Natural killer cell (primary cell): ENCODE measurements around the gene BRK1. TPM values are rescaled to one million over a fixed set of nuclear protein-coding genes. Genes with fewer than 3 reads are reported as not detected.
"Not testable (repeated sequence)": the region's sequence is repeated elsewhere in the genome, so short reads cannot be mapped to it uniquely, and the experiment has no call there.

ENCODE experiments used
- ATAC-seq, 3 donors: fragments of 150-1000 bp in 2 of 3; fragments of 200-7000 bp in 1 of 3; cut with Tn5 transposase; 1 replicate in 1 of 3; 2 replicates in 2 of 3; pipeline ENCODE4 v1.10.0; 2021; ENCODE audit warnings: mild to moderate bottlenecking in 2 of 3, moderate library complexity in 2 of 3
- DNase-seq, 2 donors: peaks; one replicate each; pipeline versions ENCODE4 v3.0.0 to v3.0.0-alpha.2; 2013 to 2021; ENCODE audit warnings: mixed read lengths in 1 of 2
- H3K27ac ChIP-seq: one replicate; pipeline ENCODE4 v1.5.1; 2013; ENCODE audit warnings: mild to moderate bottlenecking, low read length
- H3K27me3 ChIP-seq: one replicate; pipeline ENCODE4 v1.6.1; 2013; ENCODE audit warnings: low read length; ENCODE audit not compliant: control insufficient read depth, insufficient read depth
- H3K36me3 ChIP-seq: one replicate; pipeline ENCODE4 v1.6.1; 2013; ENCODE audit warnings: low read length; ENCODE audit not compliant: control insufficient read depth, insufficient read depth
- H3K4me1 ChIP-seq: one replicate; pipeline ENCODE4 v1.6.1; 2013; ENCODE audit warnings: low read length; ENCODE audit not compliant: control insufficient read depth, insufficient read depth
- H3K4me3 ChIP-seq: one replicate; pipeline ENCODE4 v1.5.1; 2013; ENCODE audit warnings: low read length
- H3K9me3 ChIP-seq: one replicate; pipeline ENCODE4 v1.6.1; 2013; ENCODE audit warnings: low read length; ENCODE audit not compliant: control insufficient read depth, insufficient read depth
- H3K27ac Mint-ChIP-seq, 2 donors: one replicate each; pipeline ENCODE4 v1.8.0; 2022; ENCODE audit warnings: mild to moderate bottlenecking in 2 of 2, mixed read lengths in 2 of 2, moderate library complexity in 1 of 2
- H3K27me3 Mint-ChIP-seq, 2 donors: one replicate each; pipeline ENCODE4 v1.8.0; 2022; ENCODE audit warnings: low read depth in 2 of 2, mixed read lengths in 2 of 2
- H3K36me3 Mint-ChIP-seq: one replicate; pipeline ENCODE4 v1.8.0; 2022; ENCODE audit warnings: mixed read lengths
- H3K4me1 Mint-ChIP-seq, 2 donors: one replicate each; pipeline ENCODE4 v1.8.0; 2022; ENCODE audit warnings: mixed read lengths in 2 of 2
- H3K4me3 Mint-ChIP-seq: one replicate; pipeline ENCODE4 v1.8.0; 2022; ENCODE audit warnings: mild to moderate bottlenecking, moderate library complexity, mixed read lengths
- H3K9me3 Mint-ChIP-seq, 2 donors: one replicate each; pipeline ENCODE4 v1.8.0; 2022; ENCODE audit warnings: mixed read lengths in 2 of 2
- WGBS: methylation state at CpG from one replicate; pipeline ENCODE4 v1.1.7; 2013; ENCODE audit warnings: missing lambda C conversion rate; ENCODE audit not compliant: insufficient coverage; 5-methylcytosine and 5-hydroxymethylcytosine counted together
- intact Hi-C: fragments of 100-400 bp; cut with micrococcal nuclease; formaldehyde crosslinking; loops from one replicate; pipeline ENCODE4 v1.14.2; 2022
- total RNA-seq, 4 donors: library from RNA; stranded (reverse); fragments of 120-200 nt in 1 of 4; gene quantifications; one replicate each; pipeline versions ENCODE4 v1.2.3 to v1.2.4, GENCODE V29; 2013 to 2022
- TF ChIP-seq, protein P1 (sequence below): fragments of 200-600 bp; IDR thresholded peaks from one replicate; pipeline ENCODE4 v1.8.0; 2022; ENCODE audit warnings: antibody characterized with exemption

Gene BRK1
- total RNA-seq, 3 donors from 2014 or later (not counting 1 experiment from before 2014, with no cell fraction given): 65.8 to 78.5 (median 75.0) TPM

DNA sequence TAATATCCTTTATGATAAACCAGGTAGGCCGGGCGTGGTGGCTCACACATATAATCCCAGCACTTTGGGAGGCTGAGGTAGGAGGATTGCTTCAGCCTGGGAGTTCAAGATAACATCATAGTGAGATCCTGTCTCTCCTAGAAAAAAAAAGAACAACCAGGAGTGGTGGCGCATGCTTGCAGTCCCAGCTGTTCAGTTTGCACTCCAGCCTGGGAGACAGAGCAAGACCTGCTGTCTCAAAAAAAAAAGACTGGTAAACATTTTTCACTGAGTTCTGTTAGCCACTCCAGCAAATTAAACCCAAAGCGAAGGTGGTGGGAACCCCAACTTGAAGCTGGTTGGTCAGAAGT lies 39.6 kb downstream of the BRK1 start:
- Mint-ChIP-seq H3K4me1 (peaks cover under 1% of the 10 kb centered on the region in 2 donors), H3K36me3 (peaks cover 10% of the 10 kb centered on the region), H3K27me3 (no peaks in the 10 kb centered on the region), H3K27ac (peak overlapping the region; percentile 11 to 29), H3K9me3 (no peaks in the 10 kb centered on the region), H3K4me3 (no peak overlapping the region)
- Histone ChIP-seq H3K4me1 (no peaks in the 10 kb centered on the region), H3K36me3 (peaks cover 38% of the 10 kb centered on the region), H3K27me3 (no peaks in the 10 kb centered on the region), H3K9me3 (no peaks in the 10 kb centered on the region), H3K27ac (no peak overlapping the region), H3K4me3 (no peak overlapping the region)
- TF ChIP-seq, protein P1, sequence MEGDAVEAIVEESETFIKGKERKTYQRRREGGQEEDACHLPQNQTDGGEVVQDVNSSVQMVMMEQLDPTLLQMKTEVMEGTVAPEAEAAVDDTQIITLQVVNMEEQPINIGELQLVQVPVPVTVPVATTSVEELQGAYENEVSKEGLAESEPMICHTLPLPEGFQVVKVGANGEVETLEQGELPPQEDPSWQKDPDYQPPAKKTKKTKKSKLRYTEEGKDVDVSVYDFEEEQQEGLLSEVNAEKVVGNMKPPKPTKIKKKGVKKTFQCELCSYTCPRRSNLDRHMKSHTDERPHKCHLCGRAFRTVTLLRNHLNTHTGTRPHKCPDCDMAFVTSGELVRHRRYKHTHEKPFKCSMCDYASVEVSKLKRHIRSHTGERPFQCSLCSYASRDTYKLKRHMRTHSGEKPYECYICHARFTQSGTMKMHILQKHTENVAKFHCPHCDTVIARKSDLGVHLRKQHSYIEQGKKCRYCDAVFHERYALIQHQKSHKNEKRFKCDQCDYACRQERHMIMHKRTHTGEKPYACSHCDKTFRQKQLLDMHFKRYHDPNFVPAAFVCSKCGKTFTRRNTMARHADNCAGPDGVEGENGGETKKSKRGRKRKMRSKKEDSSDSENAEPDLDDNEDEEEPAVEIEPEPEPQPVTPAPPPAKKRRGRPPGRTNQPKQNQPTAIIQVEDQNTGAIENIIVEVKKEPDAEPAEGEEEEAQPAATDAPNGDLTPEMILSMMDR: no peak
- ATAC-seq: no peak
- intact Hi-C loops: no loop called here
- no peak for DNase-seq
- WGBS: 98% methylated on average over 4 of the region's 4 CpGs

DNA sequence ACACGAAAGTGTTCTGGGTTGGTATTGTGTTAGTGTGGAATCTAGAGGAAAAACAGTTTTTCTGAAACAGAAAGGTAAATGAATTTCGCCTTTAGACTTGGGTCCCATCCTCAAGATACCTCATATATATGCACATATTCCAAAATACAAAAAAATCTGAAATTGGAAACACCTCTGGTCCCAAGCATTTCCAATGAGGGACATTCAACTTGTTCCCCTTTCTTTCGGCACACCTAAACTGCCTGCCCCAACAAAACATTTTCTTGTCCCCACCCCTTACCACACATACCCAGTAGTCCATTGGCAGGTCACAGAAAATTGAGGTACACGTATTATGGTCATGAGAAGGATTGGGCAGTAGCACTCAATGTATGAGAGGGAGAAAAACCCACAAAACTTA lies 40.2 kb downstream of the BRK1 start:
- H3K36me3 Mint-ChIP-seq: peaks cover 9% of the 10 kb centered on the region
- intact Hi-C loops: no loop called here
- Histone ChIP-seq H3K4me1 (no peaks in the 10 kb centered on the region), H3K27me3 (no peaks in the 10 kb centered on the region), H3K27ac (no peak overlapping the region), H3K9me3 (no peaks in the 10 kb centered on the region), H3K36me3 (peaks cover 32% of the 10 kb centered on the region), H3K4me3 (no peak overlapping the region)
- no peak for DNase-seq
- H3K4me1 Mint-ChIP-seq: no peaks in the 10 kb centered on the region
- 100% methylated on average over 4 of the region's 4 CpGs for WGBS
- H3K27ac Mint-ChIP-seq: peak overlapping the region in 1 of 2 donors; percentile 29
- H3K27me3 Mint-ChIP-seq: no peaks in the 10 kb centered on the region
- no peaks in the 10 kb centered on the region for H3K9me3 Mint-ChIP-seq
- no peak for ATAC-seq
- no peak overlapping the region for H3K4me3 Mint-ChIP-seq
- TF ChIP-seq, protein P1: no peak

DNA sequence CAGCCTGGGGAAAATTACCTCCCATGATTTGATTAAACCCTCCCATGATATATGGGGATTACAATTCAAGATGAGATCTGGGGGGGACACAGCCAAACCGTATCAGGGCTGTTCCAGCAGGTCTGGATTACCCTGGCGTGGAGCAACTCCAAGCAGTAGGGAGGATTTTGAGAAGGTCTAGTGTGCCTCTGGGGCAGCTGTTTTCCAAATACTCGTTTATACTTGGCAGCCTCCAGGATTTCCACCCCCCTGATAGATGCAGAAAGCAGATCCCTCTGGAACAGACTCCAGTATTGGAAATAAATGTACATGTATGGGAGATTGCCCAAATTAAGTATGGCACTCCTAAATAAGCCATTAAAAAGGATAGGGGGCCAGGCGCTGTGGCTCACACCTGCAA lies 41.6 kb downstream of the BRK1 start:
- 100% methylated on average over 4 of the region's 4 CpGs for WGBS
- Mint-ChIP-seq H3K27ac (no peak overlapping the region), H3K27me3 (no peaks in the 10 kb centered on the region), H3K36me3 (no peaks in the 10 kb centered on the region), H3K9me3 (no peaks in the 10 kb centered on the region), H3K4me3 (no peak overlapping the region), H3K4me1 (no peaks in the 10 kb centered on the region)
- Histone ChIP-seq H3K4me1 (no peaks in the 10 kb centered on the region), H3K27me3 (no peaks in the 10 kb centered on the region), H3K4me3 (no peak overlapping the region), H3K27ac (no peak overlapping the region), H3K36me3 (peaks cover 24% of the 10 kb centered on the region), H3K9me3 (no peaks in the 10 kb centered on the region)
- DNase-seq (no peak), ATAC-seq (no peak)
- TF ChIP-seq, protein P1: no peak
- intact Hi-C loops: no loop called here

- 99% methylated on average over 4 of the region's 6 CpGs for WGBS
- H3K9me3 ChIP-seq, H3K27me3 ChIP-seq, H3K27ac ChIP-seq, DNase-seq, H3K4me1 Mint-ChIP-seq, H3K4me1 ChIP-seq, H3K36me3 Mint-ChIP-seq, H3K4me3 ChIP-seq, H3K4me3 Mint-ChIP-seq, ATAC-seq, intact Hi-C loops, H3K9me3 Mint-ChIP-seq, H3K27ac Mint-ChIP-seq, H3K27me3 Mint-ChIP-seq: not testable (repeated sequence)
- H3K36me3 ChIP-seq: peaks cover 14% of the 10 kb centered on the region
Measured at GRCh38 chr3:10158555-10158954, 43.1 kb downstream of the BRK1 start.
